ENCODE results near the gene EBLN2.

- TF ChIP-seq, protein P1, sequence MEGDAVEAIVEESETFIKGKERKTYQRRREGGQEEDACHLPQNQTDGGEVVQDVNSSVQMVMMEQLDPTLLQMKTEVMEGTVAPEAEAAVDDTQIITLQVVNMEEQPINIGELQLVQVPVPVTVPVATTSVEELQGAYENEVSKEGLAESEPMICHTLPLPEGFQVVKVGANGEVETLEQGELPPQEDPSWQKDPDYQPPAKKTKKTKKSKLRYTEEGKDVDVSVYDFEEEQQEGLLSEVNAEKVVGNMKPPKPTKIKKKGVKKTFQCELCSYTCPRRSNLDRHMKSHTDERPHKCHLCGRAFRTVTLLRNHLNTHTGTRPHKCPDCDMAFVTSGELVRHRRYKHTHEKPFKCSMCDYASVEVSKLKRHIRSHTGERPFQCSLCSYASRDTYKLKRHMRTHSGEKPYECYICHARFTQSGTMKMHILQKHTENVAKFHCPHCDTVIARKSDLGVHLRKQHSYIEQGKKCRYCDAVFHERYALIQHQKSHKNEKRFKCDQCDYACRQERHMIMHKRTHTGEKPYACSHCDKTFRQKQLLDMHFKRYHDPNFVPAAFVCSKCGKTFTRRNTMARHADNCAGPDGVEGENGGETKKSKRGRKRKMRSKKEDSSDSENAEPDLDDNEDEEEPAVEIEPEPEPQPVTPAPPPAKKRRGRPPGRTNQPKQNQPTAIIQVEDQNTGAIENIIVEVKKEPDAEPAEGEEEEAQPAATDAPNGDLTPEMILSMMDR (IDR thresholded peaks at IDR 0.05) = no peak
- no peak for TF ChIP-seq POLR2A (IDR thresholded peaks at IDR 0.05)
Measured at GRCh38 chr3:73052857-73053256, 8.6 kb upstream of the EBLN2 start.

All from thyroid gland (tissue), 4 donors.